ENCODE data around the gene CD151.

Gene CD151

GRCh38 chr11:868394-868793 lies 35.6 kb downstream of the CD151 start:
- no peak overlapping the region for H3K4me3 ChIP-seq (ENCODE audit: low read depth, low read length)
- no peak for TF ChIP-seq CTCF (IDR thresholded peaks at IDR 0.05; ENCODE audit: low read depth, low read length)

- no peak for TF ChIP-seq CTCF (IDR thresholded peaks at IDR 0.05; ENCODE audit: low read depth, low read length)
- no peak overlapping the region for H3K4me3 ChIP-seq (ENCODE audit: low read depth, low read length)
These were observed 36.0 kb downstream of the CD151 start for GRCh38 chr11:868802-869201.

GRCh38 chr11:869399-870126 lies 36.8 kb downstream of the CD151 start:
- H3K4me3 ChIP-seq (ENCODE audit: low read depth, low read length) = no peak overlapping the region
- TF ChIP-seq CTCF (IDR thresholded peaks at IDR 0.05; ENCODE audit: low read depth, low read length) = no peak

GRCh38 chr11:870127-870413 lies 37.3 kb downstream of the CD151 start:
- TF ChIP-seq CTCF (IDR thresholded peaks at IDR 0.05; ENCODE audit: low read depth, low read length) = no peak
- no peak overlapping the region for H3K4me3 ChIP-seq (ENCODE audit: low read depth, low read length)

GRCh38 chr11:870418-870817 lies 37.7 kb downstream of the CD151 start:
- TF ChIP-seq CTCF (IDR thresholded peaks at IDR 0.05; ENCODE audit: low read depth, low read length) = no peak
- no peak overlapping the region for H3K4me3 ChIP-seq (ENCODE audit: low read depth, low read length)

- no peak overlapping the region for H3K4me3 ChIP-seq (ENCODE audit: low read depth, low read length)
- TF ChIP-seq CTCF (IDR thresholded peaks at IDR 0.05; ENCODE audit: low read depth, low read length) = no peak
These were observed 38.7 kb downstream of the CD151 start for GRCh38 chr11:871472-871871.

GRCh38 chr11:872799-873198 lies 40.0 kb downstream of the CD151 start:
- no peak overlapping the region for H3K4me3 ChIP-seq (ENCODE audit: low read depth, low read length)

More at GRCh38 chr11:872799-873198, 40.0 kb downstream of the CD151 start:
- no peak for TF ChIP-seq CTCF (IDR thresholded peaks at IDR 0.05; ENCODE audit: low read depth, low read length)

Data from WI38 (cell line).